ENCODE measurements around the gene PVALEF. TPM values are rescaled to one million over a fixed set of nuclear protein-coding genes. Genes with fewer than 3 reads are reported as not detected.

The PVALEF gene
- total and polyA plus RNA-seq, 7 donors: not detected

GRCh38 chr17:81206166-81206565 is 40.9 kb downstream of the PVALEF start:
- DNase-seq (no peak), ATAC-seq (no peak)
- 72 to 83% (median 77%) methylated on average over 4 of the region's 4 CpGs for WGBS, 3 donors
- Histone ChIP-seq H3K9me3 (no peaks in the 10 kb centered on the region), H3K27ac (no peak overlapping the region), H3K4me3 (no peak overlapping the region), H3K36me3 (ENCODE audit: insufficient read depth in 1 of 2, low read depth in 1 of 2) (peaks cover 0 to 3% of the 10 kb centered on the region in 2 donors), H3K27me3 (ENCODE audit: insufficient read depth in 3 of 3, low read length in 2 of 3) (no peaks in the 10 kb centered on the region), H3K4me1 (no peaks in the 10 kb centered on the region)
- intact Hi-C loops (cut with DNase I): no loop called here
- TF ChIP-seq CTCF (IDR thresholded peaks at IDR 0.05): no peak

GRCh38 chr17:81206657-81207056 is 41.4 kb downstream of the PVALEF start:
- WGBS, 3 donors: 91 to 97% (median 94%) methylated on average over 12 of the region's 12 CpGs
- Histone ChIP-seq H3K4me3 (no peak overlapping the region), H3K4me1 (no peaks in the 10 kb centered on the region), H3K9me3 (no peaks in the 10 kb centered on the region), H3K36me3 (ENCODE audit: insufficient read depth in 1 of 2, low read depth in 1 of 2) (peaks cover 0 to 3% of the 10 kb centered on the region in 2 donors), H3K27ac (no peak overlapping the region), H3K27me3 (ENCODE audit: insufficient read depth in 3 of 3, low read length in 2 of 3) (no peaks in the 10 kb centered on the region)
- TF ChIP-seq CTCF (IDR thresholded peaks at IDR 0.05): no peak
- intact Hi-C loops (cut with DNase I): no loop called here
- DNase-seq: no peak
- ATAC-seq: no peak

- no peaks in the 10 kb centered on the region for H3K27me3 ChIP-seq (ENCODE audit: insufficient read depth in 3 of 3, low read length in 2 of 3)
- WGBS, 3 donors: 83 to 88% (median 85%) methylated on average over 20 to 21 of the region's 21 CpGs
- intact Hi-C loops (cut with DNase I): no loop called here
These were observed 42.6 kb downstream of the PVALEF start for GRCh38 chr17:81207610-81208581.

GRCh38 chr17:81208651-81209050 is 43.3 kb downstream of the PVALEF start:
- Histone ChIP-seq H3K4me3 (no peak overlapping the region), H3K9me3 (no peaks in the 10 kb centered on the region), H3K27me3 (ENCODE audit: insufficient read depth in 3 of 3, low read length in 2 of 3) (no peaks in the 10 kb centered on the region), H3K27ac (no peak overlapping the region), H3K36me3 (ENCODE audit: insufficient read depth in 1 of 2, low read depth in 1 of 2) (peaks cover 0 to 3% of the 10 kb centered on the region in 2 donors), H3K4me1 (no peaks in the 10 kb centered on the region)
- no peak for TF ChIP-seq CTCF (IDR thresholded peaks at IDR 0.05)
- WGBS, 3 donors: 92 to 94% (median 94%) methylated on average over 8 to 10 of the region's 10 CpGs
- ATAC-seq (no peak), DNase-seq (no peak)
- intact Hi-C loops (cut with DNase I): no loop called here

More at GRCh38 chr17:81207610-81208581, 42.6 kb downstream of the PVALEF start:
- H3K36me3 ChIP-seq (ENCODE audit: insufficient read depth in 1 of 2, low read depth in 1 of 2): peaks cover 0 to 3% of the 10 kb centered on the region in 2 donors
- no peaks in the 10 kb centered on the region for H3K9me3 ChIP-seq
- H3K4me1 ChIP-seq: no peaks in the 10 kb centered on the region
- DNase-seq: no peak
- no peak overlapping the region for H3K4me3 ChIP-seq
- ATAC-seq: no peak
- H3K27ac ChIP-seq: no peak overlapping the region
- no peak for TF ChIP-seq CTCF (IDR thresholded peaks at IDR 0.05)
